Ovary (tissue), 3 donors: Measurements from ENCODE around the gene CRTAP.
"Not testable (repeated sequence)": the region's sequence is repeated elsewhere in the genome, so short reads cannot be mapped to it uniquely, and the experiment has no call there.

ENCODE experiments used
- CTCF ChIP-seq, 3 donors: fragments of 450-650 bp in 2 of 3; fragments of 200-600 bp in 1 of 3; IDR thresholded peaks; one replicate each; pipeline versions ENCODE4 v1.5.1 to v1.8.0; 2016 to 2022; ENCODE audit warnings: antibody characterized with exemption in 3 of 3, mild to moderate bottlenecking in 1 of 3
- POLR2A ChIP-seq: fragments of 450-650 bp; IDR thresholded peaks from one replicate; pipeline ENCODE4 v1.6.1; 2017; ENCODE audit warnings: antibody characterized with exemption, mild to moderate bottlenecking, moderate library complexity
- donor health status: DM: no; HTN: no; CAD: no.

GRCh38 chr3:33069862-33070261 lies 44.0 kb upstream of the CRTAP start:
- TF ChIP-seq CTCF (IDR thresholded peaks at IDR 0.05); POLR2A: not testable (repeated sequence)
